ENCODE data around the gene PRAMEF33.
"Not testable (repeated sequence)": the region's sequence is repeated elsewhere in the genome, so short reads cannot be mapped to it uniquely, and the experiment has no call there.

PRAMEF33 gene

GRCh38 chr1:13303239-13303638 is at the start of gene PRAMEF33:
Gene PRAMEF33 (plus strand): TSS chr1:13303539. CDS start chr1:13305955, 2,416 bp downstream.
- H3K27me3 Mint-ChIP-seq, ATAC-seq, DNase-seq: not testable (repeated sequence)

GRCh38 chr1:13253898-13254297 is 49.4 kb upstream of the PRAMEF33 start, which contains the start of gene PRAMEF5:
Gene PRAMEF5 (plus strand): TSS chr1:13254198. CDS start chr1:13259269, 5,071 bp downstream.
- not testable (repeated sequence) for H3K4me3 Mint-ChIP-seq; H3K27me3 Mint-ChIP-seq; H3K27ac Mint-ChIP-seq; DNase-seq; H3K9me3 Mint-ChIP-seq; H3K4me1 Mint-ChIP-seq; H3K36me3 Mint-ChIP-seq (ENCODE audit: low read depth); ATAC-seq

More at GRCh38 chr1:13303239-13303638, at the start of gene PRAMEF33:
- not testable (repeated sequence) for H3K9me3 Mint-ChIP-seq; H3K27ac Mint-ChIP-seq; H3K4me3 Mint-ChIP-seq; H3K4me1 Mint-ChIP-seq; H3K36me3 Mint-ChIP-seq (ENCODE audit: low read depth)

- ATAC-seq; H3K4me3 Mint-ChIP-seq; H3K27ac Mint-ChIP-seq; H3K4me1 Mint-ChIP-seq; H3K36me3 Mint-ChIP-seq (ENCODE audit: low read depth); DNase-seq; H3K27me3 Mint-ChIP-seq; H3K9me3 Mint-ChIP-seq: not testable (repeated sequence)
Measured at GRCh38 chr1:13265124-13265523, 38.2 kb upstream of the PRAMEF33 start.

- ATAC-seq = not testable (repeated sequence)
Measured at GRCh38 chr1:13277016-13277415, 26.3 kb upstream of the PRAMEF33 start.

GRCh38 chr1:13279617-13280016 is 23.7 kb upstream of the PRAMEF33 start:
- not testable (repeated sequence) for H3K36me3 Mint-ChIP-seq (ENCODE audit: low read depth)

More at GRCh38 chr1:13277016-13277415, 26.3 kb upstream of the PRAMEF33 start:
- not testable (repeated sequence) for H3K27ac Mint-ChIP-seq; H3K36me3 Mint-ChIP-seq (ENCODE audit: low read depth); H3K27me3 Mint-ChIP-seq; H3K4me1 Mint-ChIP-seq; H3K4me3 Mint-ChIP-seq; DNase-seq; H3K9me3 Mint-ChIP-seq

GRCh38 chr1:13285037-13285436 is 18.3 kb upstream of the PRAMEF33 start, which contains the start of gene PRAMEF8:
Gene PRAMEF8 (minus strand): TSS chr1:13285137. CDS start chr1:13284091, 1,046 bp downstream.
- H3K4me3 Mint-ChIP-seq; DNase-seq; H3K36me3 Mint-ChIP-seq (ENCODE audit: low read depth); H3K27ac Mint-ChIP-seq; H3K27me3 Mint-ChIP-seq; H3K4me1 Mint-ChIP-seq; H3K9me3 Mint-ChIP-seq; ATAC-seq: not testable (repeated sequence)

More at GRCh38 chr1:13279617-13280016, 23.7 kb upstream of the PRAMEF33 start:
- not testable (repeated sequence) for H3K4me1 Mint-ChIP-seq, H3K4me3 Mint-ChIP-seq, H3K9me3 Mint-ChIP-seq, ATAC-seq, DNase-seq, H3K27me3 Mint-ChIP-seq, H3K27ac Mint-ChIP-seq

GRCh38 chr1:13289030-13289429 is 14.3 kb upstream of the PRAMEF33 start:
- H3K27ac Mint-ChIP-seq; DNase-seq; H3K4me1 Mint-ChIP-seq; H3K9me3 Mint-ChIP-seq; ATAC-seq; H3K27me3 Mint-ChIP-seq; H3K4me3 Mint-ChIP-seq; H3K36me3 Mint-ChIP-seq (ENCODE audit: low read depth): not testable (repeated sequence)

GRCh38 chr1:13297216-13297931 is 6.0 kb upstream of the PRAMEF33 start:
- H3K9me3 Mint-ChIP-seq = not testable (repeated sequence)

GRCh38 chr1:13298699-13299098 is 4.6 kb upstream of the PRAMEF33 start:
- not testable (repeated sequence) for H3K4me3 Mint-ChIP-seq; H3K9me3 Mint-ChIP-seq; DNase-seq; H3K36me3 Mint-ChIP-seq (ENCODE audit: low read depth); ATAC-seq; H3K4me1 Mint-ChIP-seq; H3K27ac Mint-ChIP-seq; H3K27me3 Mint-ChIP-seq

More at GRCh38 chr1:13297216-13297931, 6.0 kb upstream of the PRAMEF33 start:
- not testable (repeated sequence) for H3K36me3 Mint-ChIP-seq (ENCODE audit: low read depth); DNase-seq; ATAC-seq; H3K27me3 Mint-ChIP-seq; H3K4me3 Mint-ChIP-seq; H3K4me1 Mint-ChIP-seq; H3K27ac Mint-ChIP-seq

- H3K4me1 Mint-ChIP-seq; ATAC-seq; H3K4me3 Mint-ChIP-seq; DNase-seq; H3K27me3 Mint-ChIP-seq; H3K27ac Mint-ChIP-seq; H3K36me3 Mint-ChIP-seq (ENCODE audit: low read depth); H3K9me3 Mint-ChIP-seq: not testable (repeated sequence)
Measured at GRCh38 chr1:13302197-13302596, 1.1 kb upstream of the PRAMEF33 start.

GRCh38 chr1:13315281-13315680 is 11.9 kb downstream of the PRAMEF33 start, which contains the start of gene PRAMEF15:
Gene PRAMEF15 (plus strand): TSS chr1:13315581. CDS start chr1:13318408, 2,827 bp downstream.
- H3K9me3 Mint-ChIP-seq; H3K4me3 Mint-ChIP-seq; H3K27me3 Mint-ChIP-seq; ATAC-seq; H3K27ac Mint-ChIP-seq; H3K4me1 Mint-ChIP-seq; H3K36me3 Mint-ChIP-seq (ENCODE audit: low read depth); DNase-seq: not testable (repeated sequence)

GRCh38 chr1:13342496-13342895 is 39.2 kb downstream of the PRAMEF33 start:
- not testable (repeated sequence) for H3K27ac Mint-ChIP-seq, H3K4me3 Mint-ChIP-seq, H3K27me3 Mint-ChIP-seq

GRCh38 chr1:13347034-13347433 is 43.7 kb downstream of the PRAMEF33 start, which contains the start of gene PRAMEF14:
Gene PRAMEF14 (minus strand): TSS chr1:13347134. CDS start chr1:13345314, 1,820 bp downstream.
- ATAC-seq; H3K27ac Mint-ChIP-seq; H3K4me1 Mint-ChIP-seq; DNase-seq; H3K4me3 Mint-ChIP-seq; H3K9me3 Mint-ChIP-seq; H3K36me3 Mint-ChIP-seq (ENCODE audit: low read depth); H3K27me3 Mint-ChIP-seq: not testable (repeated sequence)

More at GRCh38 chr1:13342496-13342895, 39.2 kb downstream of the PRAMEF33 start:
- ATAC-seq; H3K4me1 Mint-ChIP-seq; DNase-seq; H3K36me3 Mint-ChIP-seq (ENCODE audit: low read depth); H3K9me3 Mint-ChIP-seq: not testable (repeated sequence)

GRCh38 chr1:13353476-13353875 is 50.1 kb downstream of the PRAMEF33 start:
- not testable (repeated sequence) for H3K4me3 Mint-ChIP-seq, H3K27me3 Mint-ChIP-seq

GRCh38 chr1:13354475-13354874 is 51.1 kb downstream of the PRAMEF33 start:
- not testable (repeated sequence) for H3K27me3 Mint-ChIP-seq; H3K27ac Mint-ChIP-seq; H3K9me3 Mint-ChIP-seq; DNase-seq; H3K4me1 Mint-ChIP-seq; ATAC-seq; H3K36me3 Mint-ChIP-seq (ENCODE audit: low read depth); H3K4me3 Mint-ChIP-seq

More at GRCh38 chr1:13353476-13353875, 50.1 kb downstream of the PRAMEF33 start:
- not testable (repeated sequence) for H3K36me3 Mint-ChIP-seq (ENCODE audit: low read depth); ATAC-seq; H3K27ac Mint-ChIP-seq; H3K9me3 Mint-ChIP-seq; H3K4me1 Mint-ChIP-seq
- peak; percentile 13 for DNase-seq
